NCI-H146 (cell line): ENCODE measurements around the gene BTN3A1.

Experiments used
- DNase-seq: peaks from one replicate; lab custom pipeline; 2025; lab: John Stamatoyannopoulos, UW

The BTN3A1 gene

GRCh38 chr6:26379740-26380139 lies 22.3 kb upstream of the BTN3A1 start:
- DNase-seq, result no peak

GRCh38 chr6:26380256-26380655 lies 21.8 kb upstream of the BTN3A1 start:
- no peak for DNase-seq

GRCh38 chr6:26382121-26382520 lies 20.0 kb upstream of the BTN3A1 start:
- no peak for DNase-seq

- peak; percentile 22 for DNase-seq
Observed at GRCh38 chr6:26383624-26384417, 18.3 kb upstream of the BTN3A1 start.

DNA sequence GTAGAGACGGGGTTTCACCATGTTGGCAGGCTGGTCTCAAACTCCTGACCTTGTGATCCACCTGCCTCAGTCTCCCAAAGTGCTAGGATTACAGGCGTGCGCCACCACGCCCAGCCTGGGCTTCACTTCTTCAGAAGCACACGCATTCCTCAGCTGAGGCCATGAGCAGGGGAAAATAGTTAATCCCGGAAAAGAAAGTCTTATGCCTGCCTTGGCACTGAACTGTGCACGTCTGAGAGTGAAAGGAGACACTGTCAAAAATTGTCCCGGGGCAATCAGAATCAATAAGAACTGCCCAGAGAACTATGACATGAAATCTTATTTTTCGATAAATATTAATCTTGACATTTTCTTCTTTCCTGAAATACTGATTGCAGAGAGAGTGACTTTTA lies 16.3 kb upstream of the BTN3A1 start:
- no peak for DNase-seq

- no peak for DNase-seq
Observed at GRCh38 chr6:26387565-26387964, 14.5 kb upstream of the BTN3A1 start.

DNA sequence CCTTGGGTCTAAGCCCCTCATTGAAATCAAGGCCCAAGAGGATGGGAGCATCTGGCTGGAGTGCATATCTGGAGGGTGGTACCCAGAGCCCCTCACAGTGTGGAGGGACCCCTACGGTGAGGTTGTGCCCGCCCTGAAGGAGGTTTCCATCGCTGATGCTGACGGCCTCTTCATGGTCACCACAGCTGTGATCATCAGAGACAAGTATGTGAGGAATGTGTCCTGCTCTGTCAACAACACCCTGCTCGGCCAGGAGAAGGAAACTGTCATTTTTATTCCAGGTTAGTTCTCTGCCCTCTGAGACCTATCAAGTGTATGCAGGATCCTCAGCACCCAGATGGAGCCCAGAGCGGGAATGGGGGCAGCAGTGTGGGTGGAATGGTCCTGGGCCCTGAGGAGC lies 14.1 kb upstream of the BTN3A1 start:
- DNase-seq, result no peak

- no peak for DNase-seq
Observed at GRCh38 chr6:26388441-26388840, 13.6 kb upstream of the BTN3A1 start.

GRCh38 chr6:26389349-26389894 lies 12.7 kb upstream of the BTN3A1 start:
- DNase-seq, result no peak

DNA sequence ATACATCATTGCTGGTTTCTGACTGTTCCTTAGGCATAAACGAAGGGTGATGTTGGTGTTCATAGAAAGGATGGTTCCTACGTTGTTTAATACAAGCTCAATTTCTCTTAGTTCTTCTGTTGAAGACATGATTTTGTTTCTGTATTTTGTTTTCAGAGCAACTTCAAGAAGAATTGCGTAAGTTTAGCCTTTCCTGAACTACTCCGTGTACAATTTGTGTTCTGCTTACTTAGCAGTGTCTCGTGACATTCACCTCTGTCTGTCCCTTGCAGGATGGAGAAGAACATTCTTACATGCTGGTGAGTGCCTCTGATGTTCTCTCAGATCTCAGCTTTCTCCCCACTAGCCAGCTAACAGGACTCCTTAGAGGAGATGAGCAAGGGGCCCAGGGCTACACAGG lies 11.5 kb upstream of the BTN3A1 start:
- no peak for DNase-seq

DNA sequence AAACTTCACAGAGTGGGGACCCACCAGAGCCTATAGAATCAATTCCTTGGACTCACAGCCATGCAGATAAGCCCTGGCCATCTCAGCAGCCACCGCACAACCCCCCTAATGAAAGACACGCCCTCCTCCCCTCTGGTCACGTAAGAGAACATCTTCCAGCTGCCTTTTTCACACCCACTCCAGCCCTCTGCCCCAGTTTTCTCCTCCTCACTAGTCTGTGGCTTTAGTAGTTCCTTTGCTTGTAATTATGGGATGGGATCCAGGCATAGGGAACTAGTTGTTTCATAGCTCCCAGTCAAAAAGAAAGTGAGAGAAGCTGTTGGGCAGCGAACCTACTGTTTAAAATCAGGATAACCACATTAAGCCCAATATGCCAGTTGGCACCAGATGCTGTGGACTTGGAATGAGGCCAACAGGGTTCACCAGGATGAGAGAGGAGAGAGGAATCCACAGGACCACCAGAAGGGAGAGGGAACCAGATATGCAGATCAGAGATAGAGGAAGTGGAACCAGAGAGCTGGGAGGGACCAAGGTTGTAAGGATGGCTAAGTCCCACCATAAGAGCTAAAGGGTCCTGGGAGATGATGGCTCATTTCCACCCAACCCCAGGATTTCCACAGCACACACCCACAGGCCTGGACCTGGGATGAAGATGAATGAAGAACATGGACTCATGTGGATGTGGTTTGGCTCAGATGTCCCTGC lies 9.0 kb upstream of the BTN3A1 start:
- DNase-seq, result no peak

- DNase-seq, result no peak
Observed at GRCh38 chr6:26394289-26394688, 7.8 kb upstream of the BTN3A1 start.

DNA sequence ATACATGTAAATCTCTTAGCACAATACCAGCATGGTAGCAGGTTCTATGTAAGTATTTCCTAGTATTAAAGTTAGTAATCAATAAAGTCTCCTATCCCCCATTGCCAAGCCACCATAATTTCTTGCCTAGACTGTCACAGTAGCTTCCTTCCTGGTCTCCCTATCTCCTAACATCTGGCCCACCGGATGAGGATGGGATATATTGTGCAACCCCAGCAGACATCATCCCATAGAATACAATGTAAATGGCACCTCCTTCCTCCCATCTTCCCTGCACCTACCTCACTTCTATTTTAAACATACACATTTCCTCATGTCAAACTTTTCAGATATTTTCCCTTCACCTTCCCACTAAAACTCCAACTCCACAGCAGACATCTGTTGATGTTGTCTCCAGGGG lies 3.5 kb upstream of the BTN3A1 start:
- DNase-seq, result no peak

- no peak for DNase-seq
Observed at GRCh38 chr6:26400626-26401025, 1.4 kb upstream of the BTN3A1 start.

DNA sequence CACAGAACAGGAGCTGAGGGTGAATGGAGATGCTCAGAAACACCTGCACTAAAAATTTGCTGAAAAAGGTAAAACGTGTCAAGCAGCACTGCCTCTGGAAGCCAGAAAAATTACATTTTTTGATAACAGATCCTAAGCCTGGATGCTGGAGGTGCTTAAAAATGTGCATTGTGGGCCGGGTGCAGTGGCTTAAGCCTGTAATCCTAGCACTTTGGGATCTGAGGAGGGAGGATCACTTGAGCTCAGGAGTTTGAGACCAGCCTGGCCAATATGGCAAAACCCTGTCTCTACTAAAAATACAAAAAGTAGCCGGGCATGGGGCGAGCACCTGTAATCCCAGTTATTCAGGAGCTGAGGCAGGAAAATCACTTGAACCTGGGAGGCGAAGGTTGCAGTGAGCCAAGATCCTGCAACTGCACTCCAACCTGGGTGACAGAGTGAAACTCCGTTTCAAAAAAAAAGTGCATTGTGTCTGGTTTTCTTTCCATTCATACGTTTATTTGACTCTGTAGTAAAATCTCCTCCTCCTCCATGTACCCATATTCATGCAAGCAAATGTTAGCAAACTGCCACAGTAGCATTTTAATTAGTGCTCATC lies 587 bp upstream of the BTN3A1 start:
- no peak for DNase-seq

- no peak for DNase-seq
Observed at GRCh38 chr6:26403893-26404292, 1.8 kb downstream of the BTN3A1 start.

- no peak for DNase-seq
Observed at GRCh38 chr6:26404546-26404945, 2.5 kb downstream of the BTN3A1 start.

GRCh38 chr6:26408828-26409730 lies 7.0 kb downstream of the BTN3A1 start:
- no peak for DNase-seq

DNA sequence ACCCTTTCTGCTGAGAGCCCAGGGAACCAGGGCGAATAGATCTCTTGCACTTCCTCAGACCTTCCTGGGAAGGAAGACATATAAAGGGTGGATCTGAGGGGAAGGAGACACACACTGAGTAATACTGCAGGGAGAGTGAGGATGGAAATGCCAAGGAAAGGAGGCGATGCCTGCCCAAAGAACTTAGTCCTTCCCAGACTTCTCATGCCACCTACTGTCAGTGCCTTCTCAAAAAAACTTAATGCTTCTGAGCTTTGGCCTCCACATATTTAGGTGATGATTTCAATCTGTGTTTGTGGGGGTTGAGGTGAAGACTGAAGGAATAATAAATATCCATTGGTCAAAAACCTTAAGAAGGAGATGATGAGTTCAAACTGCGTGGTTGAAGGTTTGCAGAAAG lies 9.7 kb downstream of the BTN3A1 start:
- DNase-seq, result no peak

GRCh38 chr6:26412228-26412627 lies 10.2 kb downstream of the BTN3A1 start:
- peak; percentile 40 for DNase-seq

GRCh38 chr6:26412954-26413353 lies 10.9 kb downstream of the BTN3A1 start:
- DNase-seq, result no peak

GRCh38 chr6:26414281-26414680 lies 12.2 kb downstream of the BTN3A1 start:
- DNase-seq, result no peak
